Esophagus muscularis mucosa (tissue), 4 donors: ENCODE results near the gene PTPRQ.

ENCODE experiments used
- CTCF ChIP-seq, 3 experiments: fragments of 200-600 bp in 2 of 3; fragments of 450-650 bp in 1 of 3; sonication (generic) in 2 of 3; IDR thresholded peaks; one replicate each; pipeline ENCODE4 v1.5.1; 2017 to 2019; ENCODE audit warnings: antibody characterized with exemption in 3 of 3, mild to moderate bottlenecking in 2 of 3, moderate library complexity in 1 of 3
- EP300 ChIP-seq: sonication (generic); formaldehyde crosslinking; IDR thresholded peaks from one replicate; pipeline ENCODE4 v1.6.1; 2017; ENCODE audit warnings: antibody characterized with exemption
- POLR2AphosphoS5 ChIP-seq, 2 donors: sonication (generic); formaldehyde crosslinking; IDR thresholded peaks; one replicate each; pipeline ENCODE4 v1.6.1; 2017; ENCODE audit warnings: antibody characterized with exemption in 2 of 2

DNA sequence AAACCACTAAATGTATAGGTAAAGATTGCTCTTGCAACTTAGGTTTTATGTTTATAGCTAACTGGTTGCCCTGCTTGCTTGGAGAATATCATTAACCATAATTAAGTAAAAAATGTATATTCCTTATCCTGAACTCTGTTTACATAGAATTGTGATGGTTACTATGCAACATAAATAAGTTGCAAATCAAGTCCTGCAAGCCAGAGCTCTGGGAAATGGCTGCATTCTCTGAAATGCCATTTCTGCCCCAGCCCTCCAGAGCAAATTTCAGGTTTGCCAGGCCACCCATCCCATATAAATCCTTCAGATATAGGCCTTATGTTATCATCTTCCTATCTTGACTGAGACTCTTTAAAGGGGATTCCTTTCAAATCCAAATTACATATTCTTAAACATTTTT, 145.0 kb downstream of the PTPRQ start:
- TF ChIP-seq CTCF (IDR thresholded peaks at IDR 0.05) = no peak
- TF ChIP-seq EP300 = no peak
- TF ChIP-seq POLR2AphosphoS5 (IDR thresholded peaks at IDR 0.05) = no peak
